NCI-H82 treated with DMSO at 0.1 percent for 48 hours (cell line): ENCODE measurements around the gene HJV.
A peak's percentile ranks its signal among the peaks of the same experiment; 100 is the strongest.

ENCODE experiments used
- DNase-seq: peaks from one replicate; lab custom pipeline; 2025; ENCODE audit not compliant: unreplicated experiment; lab: John Stamatoyannopoulos, UW

The HJV gene

DNA sequence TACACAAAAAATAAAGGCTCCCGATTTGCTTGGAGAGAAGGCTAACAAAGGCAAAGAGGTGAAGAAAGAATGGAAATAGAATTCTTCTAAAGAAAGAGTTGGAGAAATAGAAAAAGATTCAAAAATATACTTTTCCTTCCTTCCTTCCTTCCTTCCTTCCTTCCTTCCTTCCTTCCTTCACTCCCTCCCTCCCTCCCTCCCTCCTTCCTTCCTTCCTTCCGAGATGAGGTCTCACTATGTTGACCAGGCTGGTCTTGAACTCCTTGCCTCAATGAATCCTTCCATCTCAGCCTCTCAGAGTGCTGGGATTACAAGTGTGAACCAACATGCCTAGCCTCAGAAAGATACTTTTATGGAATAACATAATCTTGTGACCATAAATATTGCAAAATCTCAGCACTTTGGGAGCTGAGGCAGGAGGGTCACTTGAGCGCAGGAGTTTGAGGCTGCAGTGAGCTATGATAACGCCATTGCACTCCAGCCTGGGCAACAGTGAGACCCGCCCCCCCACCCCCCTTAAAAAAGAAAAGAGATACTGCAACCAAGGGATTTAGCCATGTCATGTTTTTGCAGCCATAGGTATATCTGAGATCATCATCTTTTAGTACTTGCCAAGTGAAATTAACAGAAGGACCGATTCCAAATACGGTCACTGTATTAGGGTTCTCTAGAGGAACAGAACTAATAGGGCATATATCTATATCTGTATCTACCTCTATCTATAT lies 1.0 kb upstream of the HJV start:
- no peak for DNase-seq

- no peak for DNase-seq
Measured at GRCh38 chr1:146021050-146021445, 487 bp downstream of the HJV start.

DNA sequence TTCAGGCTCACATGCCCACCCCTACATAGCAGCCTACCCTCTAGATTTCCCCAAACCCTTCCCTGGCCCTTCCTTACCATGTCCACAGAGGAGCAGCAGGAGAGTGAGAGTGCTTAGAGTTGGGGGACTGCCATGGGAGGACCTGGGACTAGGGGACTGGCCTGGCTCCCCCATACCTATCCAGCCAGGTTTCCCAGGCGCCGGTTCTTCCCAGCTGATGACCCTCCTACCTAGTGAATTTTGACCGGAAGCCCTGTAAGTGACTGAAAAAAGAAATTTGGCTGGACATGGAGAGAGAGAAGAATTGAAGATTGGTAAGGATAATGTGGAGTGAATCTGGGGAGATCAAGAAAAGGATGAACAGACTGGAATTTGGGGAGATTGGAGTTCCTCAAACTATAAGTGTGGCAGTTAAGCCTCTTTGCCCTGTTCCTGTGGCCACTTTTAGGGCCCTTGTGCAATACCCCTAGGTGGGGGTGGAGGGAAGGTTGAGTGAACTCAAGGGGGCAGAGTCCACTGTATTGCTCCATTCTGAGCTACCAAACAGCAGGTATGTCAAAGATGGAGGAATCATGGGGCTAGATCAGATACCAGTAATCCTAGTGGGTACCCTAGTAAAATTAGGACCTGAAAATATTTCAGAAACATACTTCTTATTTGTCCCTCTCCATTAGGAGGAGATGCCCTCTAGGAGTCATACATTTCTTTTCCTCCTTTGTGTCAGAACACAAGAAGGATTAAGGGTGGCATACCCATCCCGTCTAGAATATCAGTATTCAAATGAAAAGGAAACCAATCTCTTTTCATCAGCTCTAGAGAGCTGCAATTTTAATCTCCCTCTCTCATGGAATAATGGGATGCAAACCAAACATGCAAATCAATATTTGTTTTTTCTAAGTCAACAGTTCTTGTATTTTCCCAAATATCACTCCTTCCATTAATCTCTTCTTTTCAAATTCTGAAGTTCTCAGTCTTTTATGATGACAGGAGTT lies 1.2 kb downstream of the HJV start:
- no peak for DNase-seq

- DNase-seq, result no peak
Measured at GRCh38 chr1:146019231-146020057, 2.1 kb downstream of the HJV start.

DNA sequence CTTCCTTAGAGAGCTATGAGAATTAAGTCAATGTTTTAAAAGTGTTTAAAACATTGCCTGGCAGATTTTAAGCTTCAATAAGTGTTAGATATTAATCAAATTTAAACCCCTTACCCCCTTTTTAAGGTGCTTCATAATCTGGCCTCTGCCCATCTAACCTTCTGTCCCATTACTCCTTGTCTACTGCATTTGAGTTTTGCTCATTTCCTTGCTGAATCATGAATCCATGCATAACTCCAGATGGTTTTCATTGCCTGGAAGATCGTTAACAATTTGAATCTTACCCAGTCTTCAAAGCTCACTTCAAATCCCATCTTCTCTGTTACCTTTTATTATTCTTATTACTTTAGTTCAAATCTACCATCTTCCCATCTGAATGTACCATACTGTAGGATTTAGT lies 4.6 kb downstream of the HJV start:
- DNase-seq, result no peak

- no peak for DNase-seq
Measured at GRCh38 chr1:146013559-146013922, 8.0 kb downstream of the HJV start.

DNA sequence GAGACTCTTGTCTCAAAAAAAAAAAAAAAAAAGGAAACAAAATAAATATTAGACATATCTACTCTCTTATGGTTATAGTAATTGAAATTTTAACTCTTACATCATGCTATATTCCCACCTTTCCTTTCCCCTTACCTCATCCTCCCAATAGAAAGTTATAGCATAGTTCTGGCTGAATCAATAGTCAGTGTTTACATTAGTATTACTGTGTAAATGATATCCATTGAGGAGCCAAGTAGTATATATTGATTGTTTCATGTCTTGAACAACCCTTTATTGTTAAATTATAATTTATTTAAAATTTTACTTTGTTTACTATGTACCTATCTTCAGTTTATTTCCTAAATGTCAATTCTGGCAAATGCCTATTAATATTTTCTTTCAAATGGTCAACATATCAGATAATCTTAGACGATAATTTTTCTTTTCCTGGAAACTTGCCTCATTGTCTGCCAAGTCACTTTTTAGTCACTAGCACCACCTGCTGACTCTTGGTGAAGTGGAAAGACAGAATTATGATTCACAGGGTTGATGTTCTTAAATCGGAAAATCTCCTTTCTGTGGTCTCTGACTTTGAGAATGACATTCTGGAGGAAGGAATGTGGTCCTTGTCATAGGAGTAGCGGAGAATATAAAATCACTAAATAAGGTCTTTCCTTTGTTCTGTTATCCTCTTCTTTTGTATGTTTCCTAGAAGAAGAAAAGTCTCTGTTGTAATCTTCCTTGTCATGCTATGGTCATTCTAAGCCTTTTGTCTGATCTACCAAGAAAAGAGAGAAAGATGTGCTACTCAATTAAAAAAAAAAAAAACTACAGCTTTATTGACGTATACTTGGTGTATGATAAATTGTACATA lies 8.6 kb downstream of the HJV start:
- DNase-seq, result peak; percentile 55

- DNase-seq, result no peak
Measured at GRCh38 chr1:146010126-146010738, 11.3 kb downstream of the HJV start.

- no peak for DNase-seq
Measured at GRCh38 chr1:146007489-146008133, 13.9 kb downstream of the HJV start.

DNA sequence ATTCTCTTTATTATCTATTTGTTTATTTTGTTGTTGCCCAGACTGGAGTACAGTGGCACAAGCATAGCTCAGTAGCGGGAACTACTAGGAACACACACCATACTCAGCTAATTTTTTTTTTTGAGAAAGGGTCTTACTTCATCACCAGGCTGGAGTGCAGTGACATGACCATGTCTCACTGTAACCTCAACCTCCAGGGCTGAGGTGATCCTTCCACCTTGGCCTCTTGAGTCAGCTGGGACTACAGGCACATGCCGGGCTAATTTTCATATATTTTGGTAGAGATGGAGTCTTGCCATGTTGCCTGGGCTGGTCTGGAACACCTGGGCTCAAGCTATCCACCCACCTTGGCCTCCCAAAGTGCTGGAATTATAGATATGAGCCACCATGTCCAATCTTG lies 19.8 kb downstream of the HJV start:
- no peak for DNase-seq

DNA sequence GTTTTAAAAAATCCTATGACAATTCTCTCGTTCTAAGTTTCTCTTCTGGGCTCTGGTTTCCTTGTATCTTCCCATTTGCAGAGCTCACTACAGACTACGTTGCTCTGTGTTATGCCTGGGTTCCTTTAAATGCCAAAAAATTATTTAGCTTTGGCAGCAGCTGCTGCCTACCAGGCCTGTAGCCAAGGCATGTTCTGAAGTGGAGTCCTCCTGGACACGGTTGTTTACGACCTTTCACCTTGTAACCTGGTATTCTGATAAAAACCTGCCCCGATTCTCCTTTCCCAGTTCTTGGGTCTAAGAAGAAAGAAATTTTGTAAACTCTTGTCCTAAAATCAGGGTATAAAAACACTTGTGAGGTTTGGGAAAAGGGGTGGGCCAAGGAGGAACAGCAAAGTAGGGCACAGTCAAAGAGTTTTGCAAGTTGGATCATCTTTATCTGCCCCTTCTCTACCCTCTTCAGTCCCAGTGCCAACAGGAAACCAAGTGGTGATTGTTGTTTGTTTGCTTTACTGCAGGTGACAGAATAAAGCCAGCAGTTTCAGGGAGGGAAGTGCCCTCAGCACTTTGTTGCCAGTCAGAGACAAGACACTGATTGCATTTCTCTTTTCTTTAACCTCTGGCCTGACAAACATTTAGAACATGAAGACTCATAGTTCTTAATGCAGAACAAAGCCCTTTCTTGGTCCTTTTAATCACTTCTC lies 22.1 kb downstream of the HJV start:
- DNase-seq, result no peak

DNA sequence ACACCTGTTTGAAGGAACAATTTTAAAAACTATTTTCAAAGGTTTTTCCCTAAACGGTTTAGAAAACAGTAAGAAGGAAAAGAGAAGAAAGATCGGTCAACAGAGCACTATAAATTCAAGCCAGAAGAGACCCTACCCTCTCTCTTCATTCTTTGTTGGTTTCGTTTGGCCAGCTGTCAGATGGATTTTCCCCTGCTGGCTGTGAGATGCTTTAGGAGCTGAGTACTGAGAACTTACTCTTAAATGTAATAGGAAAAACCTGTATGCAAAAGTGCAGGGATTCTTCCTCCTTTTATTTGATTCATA lies 23.9 kb downstream of the HJV start:
- peak; percentile 17 for DNase-seq

GRCh38 chr1:145997016-145997717 lies 24.4 kb downstream of the HJV start:
- no peak for DNase-seq

- DNase-seq, result peak; percentile 99
Measured at GRCh38 chr1:145996433-145997015, 25.0 kb downstream of the HJV start, which contains the start of gene TXNIP. Gene TXNIP, minus strand, starts transcription at chr1:145996579. Its CDS starts 313 bp downstream, at chr1:145996266.

GRCh38 chr1:145995964-145996432 lies 25.5 kb downstream of the HJV start:
- no peak for DNase-seq

DNA sequence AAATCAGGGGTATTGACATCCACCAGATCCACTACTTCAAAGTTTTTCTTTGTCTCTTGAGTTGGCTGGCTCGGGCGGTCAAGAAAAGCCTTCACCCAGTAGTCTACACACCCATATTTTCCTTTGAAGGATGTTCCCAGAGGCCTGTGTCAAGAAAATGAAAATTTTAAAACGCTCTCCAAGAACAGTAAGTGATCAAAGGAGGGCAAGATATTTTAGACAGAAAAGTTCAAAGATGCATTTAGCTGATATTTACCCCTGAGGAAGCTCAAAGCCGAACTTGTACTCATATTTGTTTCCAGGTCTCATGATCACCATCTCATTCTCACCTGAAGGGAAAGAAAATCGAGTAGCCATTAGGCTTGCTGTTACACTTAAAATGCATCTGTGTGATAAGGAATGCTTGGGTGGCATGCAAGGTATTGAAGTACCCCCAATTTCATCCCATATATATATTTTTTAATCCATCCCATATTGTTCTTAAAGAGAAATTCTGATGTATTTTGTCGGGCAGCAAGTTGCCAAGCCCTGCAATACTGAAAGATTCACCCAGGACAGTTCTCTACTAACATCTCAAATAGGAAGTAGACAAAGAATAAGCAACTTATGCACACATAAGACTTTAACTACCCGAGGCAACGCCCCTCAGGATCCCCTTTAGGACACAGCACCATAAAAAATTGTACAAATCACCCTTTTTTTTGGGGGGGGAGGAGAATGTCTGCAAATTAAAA lies 26.2 kb downstream of the HJV start:
- no peak for DNase-seq
